ENCODE results near the gene AKAP8.
"Not testable (repeated sequence)": the region's sequence is repeated elsewhere in the genome, so short reads cannot be mapped to it uniquely, and the experiment has no call there.

The AKAP8 gene

GRCh38 chr19:15353908-15354307 is 25.7 kb downstream of the AKAP8 start:
- no peaks in the 10 kb centered on the region for H3K9me3 ChIP-seq (ENCODE audit: control insufficient read depth, low read depth, low read length)
- no peaks in the 10 kb centered on the region for H3K4me1 ChIP-seq (ENCODE audit: control insufficient read depth, low read depth, low read length)
- H3K27me3 ChIP-seq (ENCODE audit: control insufficient read depth, insufficient read depth, low read length), result no peaks in the 10 kb centered on the region
- H3K4me3 ChIP-seq (ENCODE audit: low read length), result no peak overlapping the region
- no peak overlapping the region for H3K27ac ChIP-seq (ENCODE audit: low read length)
- H3K9ac ChIP-seq (ENCODE audit: low read length), result no peak overlapping the region
- peaks cover 41% of the 10 kb centered on the region for H3K36me3 ChIP-seq (ENCODE audit: control insufficient read depth, low read depth, low read length)

- peaks cover 27% of the 10 kb centered on the region for H3K36me3 ChIP-seq (ENCODE audit: control insufficient read depth, low read depth, low read length)
- H3K9ac ChIP-seq (ENCODE audit: low read length); H3K27ac ChIP-seq (ENCODE audit: low read length); H3K4me3 ChIP-seq (ENCODE audit: low read length); H3K27me3 ChIP-seq (ENCODE audit: control insufficient read depth, insufficient read depth, low read length); H3K9me3 ChIP-seq (ENCODE audit: control insufficient read depth, low read depth, low read length); H3K4me1 ChIP-seq (ENCODE audit: control insufficient read depth, low read depth, low read length): not testable (repeated sequence)
Measured at GRCh38 chr19:15352535-15352934, 27.1 kb downstream of the AKAP8 start.

GRCh38 chr19:15341328-15341727 is 38.3 kb downstream of the AKAP8 start:
- not testable (repeated sequence) for H3K27me3 ChIP-seq (ENCODE audit: control insufficient read depth, insufficient read depth, low read length); H3K36me3 ChIP-seq (ENCODE audit: control insufficient read depth, low read depth, low read length); H3K4me3 ChIP-seq (ENCODE audit: low read length); H3K27ac ChIP-seq (ENCODE audit: low read length); H3K4me1 ChIP-seq (ENCODE audit: control insufficient read depth, low read depth, low read length); H3K9ac ChIP-seq (ENCODE audit: low read length); H3K9me3 ChIP-seq (ENCODE audit: control insufficient read depth, low read depth, low read length)

GRCh38 chr19:15340086-15340485 is 39.5 kb downstream of the AKAP8 start:
- no peak overlapping the region for H3K27ac ChIP-seq (ENCODE audit: low read length)
- no peak overlapping the region for H3K9ac ChIP-seq (ENCODE audit: low read length)
- no peaks in the 10 kb centered on the region for H3K9me3 ChIP-seq (ENCODE audit: control insufficient read depth, low read depth, low read length)
- H3K27me3 ChIP-seq (ENCODE audit: control insufficient read depth, insufficient read depth, low read length), result no peaks in the 10 kb centered on the region
- peaks cover 4% of the 10 kb centered on the region for H3K36me3 ChIP-seq (ENCODE audit: control insufficient read depth, low read depth, low read length)
- H3K4me3 ChIP-seq (ENCODE audit: low read length), result no peak overlapping the region
- no peaks in the 10 kb centered on the region for H3K4me1 ChIP-seq (ENCODE audit: control insufficient read depth, low read depth, low read length)

- Histone ChIP-seq H3K4me3 (ENCODE audit: low read length) (no peak overlapping the region), H3K36me3 (ENCODE audit: control insufficient read depth, low read depth, low read length) (no peaks in the 10 kb centered on the region), H3K27ac (ENCODE audit: low read length) (no peak overlapping the region), H3K4me1 (ENCODE audit: control insufficient read depth, low read depth, low read length) (no peaks in the 10 kb centered on the region), H3K27me3 (ENCODE audit: control insufficient read depth, insufficient read depth, low read length) (no peaks in the 10 kb centered on the region), H3K9ac (ENCODE audit: low read length) (no peak overlapping the region), H3K9me3 (ENCODE audit: control insufficient read depth, low read depth, low read length) (no peaks in the 10 kb centered on the region)
Measured at GRCh38 chr19:15337202-15337601, 42.4 kb downstream of the AKAP8 start.

- not testable (repeated sequence) for H3K4me3 ChIP-seq (ENCODE audit: low read length); H3K9ac ChIP-seq (ENCODE audit: low read length); H3K27ac ChIP-seq (ENCODE audit: low read length); H3K4me1 ChIP-seq (ENCODE audit: control insufficient read depth, low read depth, low read length); H3K36me3 ChIP-seq (ENCODE audit: control insufficient read depth, low read depth, low read length); H3K9me3 ChIP-seq (ENCODE audit: control insufficient read depth, low read depth, low read length); H3K27me3 ChIP-seq (ENCODE audit: control insufficient read depth, insufficient read depth, low read length)
Measured at GRCh38 chr19:15335992-15336391, 43.6 kb downstream of the AKAP8 start.

- Histone ChIP-seq H3K9ac (ENCODE audit: low read length) (peak within 1 kb of the TSS; percentile 83), H3K4me1 (ENCODE audit: control insufficient read depth, low read depth, low read length) (peaks cover 13% of the 10 kb centered on the region), H3K27me3 (ENCODE audit: control insufficient read depth, insufficient read depth, low read length) (no peaks in the 10 kb centered on the region), H3K4me3 (ENCODE audit: low read length) (peak within 1 kb of the TSS; percentile 94), H3K9me3 (ENCODE audit: control insufficient read depth, low read depth, low read length) (no peaks in the 10 kb centered on the region), H3K36me3 (ENCODE audit: control insufficient read depth, low read depth, low read length) (no peaks in the 10 kb centered on the region), H3K27ac (ENCODE audit: low read length) (peak within 1 kb of the TSS; percentile 52)
Measured at GRCh38 chr19:15332311-15332996, 47.1 kb downstream of the AKAP8 start, which contains the start of gene BRD4. BRD4 (minus strand) TSS chr19:15332539; CDS start chr19:15273099, 59,440 bp downstream.

GRCh38 chr19:15331419-15332310 is 47.9 kb downstream of the AKAP8 start:
- peak overlapping the region; percentile 41 for H3K27ac ChIP-seq (ENCODE audit: low read length)
- no peaks in the 10 kb centered on the region for H3K27me3 ChIP-seq (ENCODE audit: control insufficient read depth, insufficient read depth, low read length)
- H3K9ac ChIP-seq (ENCODE audit: low read length), result peak overlapping the region; percentile 83
- no peaks in the 10 kb centered on the region for H3K36me3 ChIP-seq (ENCODE audit: control insufficient read depth, low read depth, low read length)
- H3K4me1 ChIP-seq (ENCODE audit: control insufficient read depth, low read depth, low read length), result peaks cover 15% of the 10 kb centered on the region
- H3K9me3 ChIP-seq (ENCODE audit: control insufficient read depth, low read depth, low read length), result no peaks in the 10 kb centered on the region
- H3K4me3 ChIP-seq (ENCODE audit: low read length), result peak overlapping the region; percentile 94

- Histone ChIP-seq H3K36me3 (ENCODE audit: control insufficient read depth, low read depth, low read length) (no peaks in the 10 kb centered on the region), H3K27ac (ENCODE audit: low read length) (peak overlapping the region; percentile 41), H3K9me3 (ENCODE audit: control insufficient read depth, low read depth, low read length) (no peaks in the 10 kb centered on the region), H3K4me3 (ENCODE audit: low read length) (peak overlapping the region; percentile 94), H3K27me3 (ENCODE audit: control insufficient read depth, insufficient read depth, low read length) (no peaks in the 10 kb centered on the region), H3K4me1 (ENCODE audit: control insufficient read depth, low read depth, low read length) (peaks cover 17% of the 10 kb centered on the region), H3K9ac (ENCODE audit: low read length) (peak overlapping the region; percentile 83)
Measured at GRCh38 chr19:15330801-15331418, 48.7 kb downstream of the AKAP8 start.

GRCh38 chr19:15328312-15328711 is 51.3 kb downstream of the AKAP8 start:
- H3K4me3 ChIP-seq (ENCODE audit: low read length), result no peak overlapping the region
- H3K27me3 ChIP-seq (ENCODE audit: control insufficient read depth, insufficient read depth, low read length), result no peaks in the 10 kb centered on the region
- H3K36me3 ChIP-seq (ENCODE audit: control insufficient read depth, low read depth, low read length), result no peaks in the 10 kb centered on the region
- H3K9me3 ChIP-seq (ENCODE audit: control insufficient read depth, low read depth, low read length), result no peaks in the 10 kb centered on the region
- no peak overlapping the region for H3K9ac ChIP-seq (ENCODE audit: low read length)
- no peak overlapping the region for H3K27ac ChIP-seq (ENCODE audit: low read length)
- H3K4me1 ChIP-seq (ENCODE audit: control insufficient read depth, low read depth, low read length), result peaks cover 23% of the 10 kb centered on the region

- Histone ChIP-seq H3K9me3 (ENCODE audit: control insufficient read depth, low read depth, low read length) (no peaks in the 10 kb centered on the region), H3K27me3 (ENCODE audit: control insufficient read depth, insufficient read depth, low read length) (no peaks in the 10 kb centered on the region), H3K4me1 (ENCODE audit: control insufficient read depth, low read depth, low read length) (peaks cover 14% of the 10 kb centered on the region), H3K36me3 (ENCODE audit: control insufficient read depth, low read depth, low read length) (no peaks in the 10 kb centered on the region), H3K4me3 (ENCODE audit: low read length) (no peak overlapping the region), H3K27ac (ENCODE audit: low read length) (no peak overlapping the region), H3K9ac (ENCODE audit: low read length) (no peak overlapping the region)
Measured at GRCh38 chr19:15324791-15325519, 54.6 kb downstream of the AKAP8 start.

Data from iPS-18a (cell line).